A549 (cell line): ENCODE measurements around the gene OSCP1. TPM values are rescaled to one million over a fixed set of nuclear protein-coding genes. Genes with fewer than 3 reads are reported as not detected.

ENCODE experiments used
- ATAC-seq, 2 experiments: fragments of 200-7000 bp in 1 of 2; fragments of >200 bp in 1 of 2; cut with Nextera tagmentation in 1 of 2; cut with Tn5 transposase in 1 of 2; 3 replicates each; pipeline versions ENCODE4 v1.8.0 to v1.9.1; 2018 to 2020; ENCODE audit warnings: mild to moderate bottlenecking in 1 of 2, moderate library complexity in 1 of 2
- CTCF ChIA-PET: fragments of 300-600 bp; sonication (Branson Sonifier 250); formaldehyde crosslinking; extraction: SDS; loops from one replicate; lab custom pipeline; 2021; ENCODE audit warnings: antibody characterized with exemption, inconsistent platforms; lab: Yijun Ruan, JAX
- POLR2A ChIA-PET: fragments of 350-600 bp; formaldehyde crosslinking; extraction: SDS; loops from one replicate; lab custom pipeline; 2021; ENCODE audit warnings: antibody characterized with exemption, inconsistent platforms; lab: Yijun Ruan, JAX
- DNase-seq, 2 experiments: peaks; one replicate each; pipeline versions ENCODE4 v3.0.0 to v3.0.0-alpha.2; 2011 to 2016; ENCODE audit warnings: low read depth in 1 of 2, low spot score in 1 of 2
- FAIRE-seq: peaks from 2 replicates; lab custom pipeline; 2011; peaks lifted over from hg19 to GRCh38; lab: Jason Lieb, UNC
- H3K27ac ChIP-seq, 2 experiments: fragments of >200 bp; sonication (Bioruptor Twin); formaldehyde crosslinking; 3 replicates each; pipeline ENCODE4 v1.5.1; 2016 to 2017
- H3K4me1 ChIP-seq: fragments of >200 bp; sonication (Bioruptor Twin); formaldehyde crosslinking; 3 replicates; pipeline ENCODE4 v1.6.1; 2016
- H3K4me2 ChIP-seq: fragments of >200 bp; sonication (Bioruptor Twin); formaldehyde crosslinking; 3 replicates; pipeline ENCODE4 v1.6.1; 2016
- H3K4me3 ChIP-seq: fragments of >200 bp; sonication (Bioruptor Twin); formaldehyde crosslinking; 3 replicates; pipeline ENCODE4 v1.5.1; 2016
- H3K9me3 ChIP-seq: fragments of >200 bp; sonication (Bioruptor Twin); formaldehyde crosslinking; 3 replicates; pipeline ENCODE4 v1.6.1; 2016
- CHD2 ChIP-seq: fragments of 150-350 bp; IDR thresholded peaks from 2 replicates; pipeline ENCODE4 v1.6.1; 2014; ENCODE audit warnings: low read length; ENCODE audit not compliant: partially characterized antibody
- CTCF ChIP-seq: fragments of >200 bp; sonication (Bioruptor Twin); formaldehyde crosslinking; IDR thresholded peaks from 3 replicates; pipeline ENCODE4 v1.5.1; 2016
- EHF ChIP-seq: fragments of 250-450 bp; sonication (Bioruptor Pico); IDR thresholded peaks from 2 replicates; pipeline ENCODE4 v1.5.0; 2020; ENCODE audit warnings: mild to moderate bottlenecking
- EHMT2 ChIP-seq: fragments of 200-600 bp; sonication (generic); IDR thresholded peaks from 2 replicates; pipeline ENCODE4 v1.6.1; 2016; ENCODE audit warnings: antibody characterized with exemption, low read depth, mild to moderate bottlenecking, moderate library complexity
- FOSB ChIP-seq: fragments of 250-450 bp; sonication (Bioruptor Pico); IDR thresholded peaks from 2 replicates; pipeline ENCODE4 v1.5.0; 2020; ENCODE audit warnings: mild to moderate bottlenecking, moderate library complexity
- HDAC2 ChIP-seq: fragments of 200-600 bp; sonication (generic); IDR thresholded peaks from 2 replicates; pipeline ENCODE4 v1.6.1; 2016
- HEYL ChIP-seq: fragments of 250-450 bp; sonication (Bioruptor Pico); IDR thresholded peaks from 2 replicates; pipeline ENCODE4 v1.8.0; 2021; ENCODE audit warnings: mild to moderate bottlenecking, moderate library complexity
- HOXA7 ChIP-seq: fragments of 250-450 bp; sonication (Bioruptor Pico); IDR thresholded peaks from 2 replicates; pipeline ENCODE4 v1.5.0; 2020; ENCODE audit warnings: mild to moderate bottlenecking, moderate library complexity
- HOXB5 ChIP-seq: fragments of 250-450 bp; sonication (Bioruptor Pico); IDR thresholded peaks from 2 replicates; pipeline ENCODE4 v1.5.0; 2020; ENCODE audit warnings: mild to moderate bottlenecking, moderate library complexity
- JUN ChIP-seq, 2 experiments: fragments of >200 bp; sonication (Bioruptor Twin); formaldehyde crosslinking; IDR thresholded peaks; 2 replicates in 1 of 2; 3 replicates in 1 of 2; pipeline ENCODE4 v1.6.1; 2016 to 2017
- JUNB ChIP-seq: fragments of >200 bp; sonication (Bioruptor Twin); formaldehyde crosslinking; IDR thresholded peaks from 2 replicates; pipeline ENCODE4 v1.6.1; 2016
- KDM1A ChIP-seq: fragments of 200-600 bp; sonication (generic); IDR thresholded peaks from 2 replicates; pipeline ENCODE4 v1.6.1; 2016; ENCODE audit warnings: low read depth, mild to moderate bottlenecking
- KDM5A ChIP-seq: fragments of 200-600 bp; sonication (generic); IDR thresholded peaks from 2 replicates; pipeline ENCODE4 v1.6.1; 2016; ENCODE audit warnings: antibody characterized with exemption, mild to moderate bottlenecking
- MAFK ChIP-seq: fragments of 450-650 bp; IDR thresholded peaks from 2 replicates; pipeline ENCODE4 v1.6.1; 2014; ENCODE audit not compliant: partially characterized antibody
- NFE2L2 ChIP-seq: fragments of 150-350 bp; conservative IDR thresholded peaks from 2 replicates; pipeline ENCODE4 v1.6.1; 2014; ENCODE audit warnings: low read length
- NR3C1 ChIP-seq: fragments of >200 bp; sonication (Bioruptor Twin); formaldehyde crosslinking; IDR thresholded peaks from 3 replicates; pipeline ENCODE4 v1.6.1; 2017
- PBX3 ChIP-seq: IDR thresholded peaks from 2 replicates; pipeline ENCODE4 v1.6.1; 2012
- PHF8 ChIP-seq: fragments of 200-600 bp; sonication (generic); IDR thresholded peaks from 2 replicates; pipeline ENCODE4 v1.6.1; 2016; ENCODE audit warnings: low read depth, mild to moderate bottlenecking, antibody characterized with exemption, moderate library complexity, borderline replicate concordance
- POLR2A ChIP-seq: IDR thresholded peaks from 2 replicates; pipeline ENCODE4 v1.6.1; 2012; ENCODE audit warnings: mild to moderate bottlenecking, low read length
- POLR2AphosphoS2 ChIP-seq: conservative IDR thresholded peaks from 2 replicates; pipeline ENCODE4 v1.6.1; 2012; ENCODE audit warnings: low read length, improper control_type of control experiment, inconsistent platforms
- RCOR1 ChIP-seq: fragments of 150-350 bp; IDR thresholded peaks from 2 replicates; pipeline ENCODE4 v1.6.1; 2014; ENCODE audit warnings: antibody characterized with exemption, low read length, low read depth
- REST ChIP-seq: fragments of 200-600 bp; sonication (generic); IDR thresholded peaks from 2 replicates; pipeline ENCODE4 v1.6.1; 2016; ENCODE audit warnings: antibody characterized with exemption, mild to moderate bottlenecking, moderate library complexity
- RFX5 ChIP-seq: fragments of 450-650 bp; IDR thresholded peaks from 2 replicates; pipeline ENCODE4 v1.7.1; 2014; ENCODE audit warnings: antibody characterized with exemption, mild to moderate bottlenecking, moderate library complexity
- RNF2 ChIP-seq: fragments of 200-600 bp; sonication (generic); IDR thresholded peaks from 2 replicates; pipeline ENCODE4 v1.6.1; 2016; ENCODE audit warnings: low read depth, mild to moderate bottlenecking, antibody characterized with exemption, moderate library complexity, borderline replicate concordance
- SMC3 ChIP-seq: fragments of >200 bp; sonication (Bioruptor Twin); formaldehyde crosslinking; IDR thresholded peaks from 3 replicates; pipeline ENCODE4 v1.6.1; 2018; ENCODE audit warnings: inconsistent platforms
- SREBF2 ChIP-seq: fragments of 450-650 bp; IDR thresholded peaks from 2 replicates; pipeline ENCODE4 v1.6.1; 2014; ENCODE audit warnings: mild to moderate bottlenecking, moderate library complexity
- TFCP2L1 ChIP-seq: fragments of 250-450 bp; sonication (Bioruptor Pico); IDR thresholded peaks from 2 replicates; pipeline ENCODE4 v1.5.0; 2021; ENCODE audit warnings: mild to moderate bottlenecking
- ZC3H11A ChIP-seq: fragments of 450-650 bp; IDR thresholded peaks from 2 replicates; pipeline ENCODE4 v1.6.1; 2014; ENCODE audit warnings: antibody characterized with exemption, mild to moderate bottlenecking
- ZNF302 ChIP-seq: fragments of 250-450 bp; sonication (Bioruptor Pico); IDR thresholded peaks from 2 replicates; pipeline ENCODE4 v1.9.0; 2021; ENCODE audit warnings: inconsistent platforms, mild to moderate bottlenecking, moderate library complexity
- WGBS: methylation state at CpG from one replicate; pipeline ENCODE4 v1.1.6; 2017; ENCODE audit errors: missing lambda C conversion rate; 5-methylcytosine and 5-hydroxymethylcytosine counted together
- polyA plus RNA-seq, 4 experiments: library from polyadenylated mRNA; depleted of rRNA in 3 of 4; stranded (reverse); fragments of >200 nt; fragmentation: RNase III in 1 of 4; extraction: RNeasy Plus Mini Kit Qiagen cat#74134 plus additional on column Dnase treatment in 1 of 4; gene quantifications; 2 replicates in 3 of 4; 3 replicates in 1 of 4; pipeline ENCODE4 v1.2.3, GENCODE V29; 2011 to 2017
- TF ChIP-seq, protein P1 (sequence below): IDR thresholded peaks from 2 replicates; pipeline ENCODE4 v1.6.1; 2012

OSCP1 gene
- polyA plus RNA-seq, 2 of the 4 experiments (the other 2 are of a cell fraction), result 4.6 to 6.6 TPM

GRCh38 chr1:36464605-36465393 is 14.5 kb upstream of the OSCP1 start:
- POLR2A ChIA-PET, result interaction anchor here (0.6 to 1.5 kb wide), 13 partner anchors 10 to 315 kb away, joined by 3 to 16 read pairs (median 4); partner anchors contain the start of genes CSF3R, OSCP1, THRAP3 and TRAPPC3
- Histone ChIP-seq H3K9me3 (no peaks in the 10 kb centered on the region), H3K4me1 (peaks cover 19% of the 10 kb centered on the region), H3K4me2 (peak overlapping the region; percentile 92), H3K27ac (peak overlapping the region; percentile 92 to 95), H3K4me3 (peak overlapping the region; percentile 79)
- 65% methylated on average over 9 of the region's 13 CpGs for WGBS
- DNase-seq (no peak), ATAC-seq (peak; percentile 76 to 77), FAIRE-seq (no peak)
- no peak for TF ChIP-seq KDM5A
- no peak for TF ChIP-seq ZC3H11A
- TF ChIP-seq NR3C1, result no peak
- TF ChIP-seq SMC3, result no peak
- TF ChIP-seq HEYL (CRISPR knock-in tag), result no peak
- no peak for TF ChIP-seq FOSB (CRISPR knock-in tag)
- TF ChIP-seq HOXA7, result 0 out of 2 replicates have a peak, but pooled peaks have one; percentile 60
- no peak for TF ChIP-seq NFE2L2
- CTCF ChIA-PET, result interaction anchor here (0.7 to 1.3 kb wide), 3 partner anchors 10 to 52 kb away, joined by 3 read pairs; no protein-coding TSS in a partner anchor

- DNase-seq (peak; percentile 69 to 91), FAIRE-seq (no peak), ATAC-seq (peak; percentile 91 to 96)
- Histone ChIP-seq H3K4me2 (peak within 1 kb of the TSS; percentile 92), H3K9me3 (no peaks in the 10 kb centered on the region), H3K27ac (peak within 1 kb of the TSS; percentile 92 to 95), H3K4me1 (peaks cover 19% of the 10 kb centered on the region), H3K4me3 (peak within 1 kb of the TSS; percentile 79)
- ChIA-PET CTCF (interaction anchor here (0.7 to 1.3 kb wide), 2 partner anchors 17 to 52 kb away, joined by 3 read pairs; no protein-coding TSS in a partner anchor), POLR2A (interaction anchor here (0.6 to 1.5 kb wide), 15 partner anchors 10 to 1228 kb away, joined by 3 to 16 read pairs (median 4); partner anchors contain the start of genes CDCA8, CSF3R, OSCP1 and THRAP3)
- WGBS, result under 1% methylated on average over 31 of the region's 65 CpGs
- TF ChIP-seq REST, result no peak
- no peak for TF ChIP-seq ZC3H11A
- no peak for TF ChIP-seq RNF2
- no peak for TF ChIP-seq TFCP2L1 (CRISPR knock-in tag)
- TF ChIP-seq JUN (IDR thresholded peaks at IDR 0.05), result peak; percentile 78 to 84
- no peak for TF ChIP-seq NR3C1
- TF ChIP-seq PHF8, result peak; percentile 92
- TF ChIP-seq CTCF, result no peak
- no peak for TF ChIP-seq JUNB
- no peak for TF ChIP-seq EHF
- TF ChIP-seq HOXB5 (CRISPR knock-in tag), result peak; percentile 44; the same call in 1 of the 2 replicates
- TF ChIP-seq POLR2A, result peak; percentile 83
- no peak for TF ChIP-seq EHMT2
- no peak for TF ChIP-seq RFX5
- TF ChIP-seq POLR2AphosphoS2, result no peak
- no peak for TF ChIP-seq KDM1A
- no peak for TF ChIP-seq CHD2
- 0 out of 2 replicates have a peak, but pooled peaks have one; percentile 12 for TF ChIP-seq SREBF2
- no peak for TF ChIP-seq HOXA7
- TF ChIP-seq PBX3, result no peak
- TF ChIP-seq RCOR1, result no peak
- TF ChIP-seq HDAC2, result peak; percentile 95; the same call in 1 of the 2 replicates
- TF ChIP-seq, protein P1, sequence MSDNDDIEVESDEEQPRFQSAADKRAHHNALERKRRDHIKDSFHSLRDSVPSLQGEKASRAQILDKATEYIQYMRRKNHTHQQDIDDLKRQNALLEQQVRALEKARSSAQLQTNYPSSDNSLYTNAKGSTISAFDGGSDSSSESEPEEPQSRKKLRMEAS, result peak; percentile 88
- no peak for TF ChIP-seq MAFK
- no peak for TF ChIP-seq ZNF302 (CRISPR knock-in tag)
These were observed 13.8 kb upstream of the OSCP1 start, which contains the start of gene MRPS15 for GRCh38 chr1:36463803-36464604. MRPS15 (minus strand) TSS chr1:36464384; CDS start chr1:36464275, 109 bp downstream.
